HepG2 (cell line): Measurements from ENCODE around the gene KLHL21. TPM values are rescaled to one million over a fixed set of nuclear protein-coding genes. Genes with fewer than 3 reads are reported as not detected.

Source experiments
- FOXJ3 ChIP-seq: sonication (generic); formaldehyde crosslinking; IDR thresholded peaks from 2 replicates; pipeline ENCODE4 v1.4.0; 2020; ENCODE audit warnings: missing genetic modification reagents, mild to moderate bottlenecking, borderline replicate concordance
- HNRNPLL ChIP-seq: fragments of 200-400 bp; formaldehyde crosslinking; IDR thresholded peaks from 2 replicates; pipeline ENCODE4 v1.6.1; 2017; ENCODE audit warnings: mild to moderate bottlenecking, low read depth, low read length; ENCODE audit not compliant: poor library complexity, severe bottlenecking
- HOXA7 ChIP-seq: sonication (generic); formaldehyde crosslinking; IDR thresholded peaks from 2 replicates; pipeline ENCODE4 v1.8.1; 2022; ENCODE audit warnings: mild to moderate bottlenecking, missing genetic modification reagents, moderate library complexity
- RBAK ChIP-seq: sonication (generic); formaldehyde crosslinking; IDR thresholded peaks from 2 replicates; pipeline ENCODE4 v1.5.1; 2020; ENCODE audit warnings: mild to moderate bottlenecking, missing genetic modification reagents
- REPIN1 ChIP-seq: sonication (generic); formaldehyde crosslinking; IDR thresholded peaks from 2 replicates; pipeline ENCODE4 v1.8.0; 2022; ENCODE audit warnings: missing genetic modification reagents, low read depth, mild to moderate bottlenecking, borderline replicate concordance
- SOX13 ChIP-seq, 3 experiments: fragments of 450-650 bp in 1 of 3; sonication (generic) in 1 of 3; formaldehyde crosslinking in 1 of 3; IDR thresholded peaks in 2 of 3; conservative IDR thresholded peaks in 1 of 3; 2 replicates each; pipeline versions ENCODE4 v1.5.0 to v1.6.1; 2016 to 2020; ENCODE audit warnings: antibody characterized with exemption in 1 of 3, mild to moderate bottlenecking in 1 of 3, missing compliant biosample characterization in 1 of 3, missing genetic modification reagents in 1 of 3, moderate library complexity in 1 of 3
- SOX6 ChIP-seq, 2 experiments: fragments of 450-650 bp in 1 of 2; sonication (generic) in 1 of 2; formaldehyde crosslinking in 1 of 2; IDR thresholded peaks; 2 replicates each; pipeline versions ENCODE4 v1.4.0 to v1.6.1; 2017 to 2020; ENCODE audit warnings: antibody characterized with exemption in 1 of 2, mild to moderate bottlenecking in 1 of 2, missing genetic modification reagents in 1 of 2
- ZFP41 ChIP-seq: sonication (generic); formaldehyde crosslinking; IDR thresholded peaks from 2 replicates; pipeline ENCODE4 v1.4.0; 2020; ENCODE audit warnings: mild to moderate bottlenecking, missing genetic modification reagents, borderline replicate concordance
- ZNF543 ChIP-seq: sonication (generic); formaldehyde crosslinking; IDR thresholded peaks from 2 replicates; pipeline ENCODE4 v1.4.0; 2020; ENCODE audit warnings: mild to moderate bottlenecking, missing genetic modification reagents
- ZNF562 ChIP-seq: sonication (generic); formaldehyde crosslinking; IDR thresholded peaks from 2 replicates; pipeline ENCODE4 v1.8.0; 2022; ENCODE audit warnings: missing genetic modification reagents, borderline replicate concordance
- ZNF839 ChIP-seq: sonication (generic); formaldehyde crosslinking; IDR thresholded peaks from 2 replicates; pipeline ENCODE4 v1.4.0; 2020; ENCODE audit warnings: missing genetic modification reagents, mild to moderate bottlenecking, borderline replicate concordance
- ZSCAN21 ChIP-seq: sonication (generic); formaldehyde crosslinking; IDR thresholded peaks from 2 replicates; pipeline ENCODE4 v1.8.0; 2022; ENCODE audit warnings: mild to moderate bottlenecking, missing genetic modification reagents, moderate library complexity, borderline replicate concordance
- polyA plus RNA-seq, 8 experiments: library from polyadenylated mRNA; depleted of rRNA in 3 of 8; stranded (reverse) in 7 of 8; unstranded in 1 of 8; fragments of >200 nt; fragmentation: Illumina TruSeq in 4 of 8; extraction: Trizol in 4 of 8; gene quantifications; 2 replicates each; pipeline versions ENCODE4 v1.2.1 to v1.2.3, GENCODE V29; 2011 to 2016; ENCODE audit warnings: low read depth in 4 of 8, missing spikeins in 1 of 8, mixed read lengths in 1 of 8; ENCODE audit not compliant: insufficient read depth in 1 of 8
- total RNA-seq, 5 experiments: library from RNA; depleted of rRNA; stranded (reverse); fragments of >200 nt; fragmentation: Illumina TruSeq; extraction: Trizol; gene quantifications; 2 replicates each; pipeline ENCODE4 v1.2.3, GENCODE V29; 2016; ENCODE audit warnings: low read depth in 1 of 5
- TF ChIP-seq, protein P1 (sequence below), 2 experiments: sonication (generic) in 1 of 2; formaldehyde crosslinking in 1 of 2; IDR thresholded peaks; 2 replicates each; pipeline versions ENCODE4 v1.6.1 to v1.9.0; 2014 to 2022; ENCODE audit warnings: antibody characterized with exemption in 1 of 2, borderline replicate concordance in 1 of 2, inconsistent platforms in 1 of 2, low read depth in 1 of 2, missing genetic modification reagents in 1 of 2
- TF ChIP-seq, protein P2 (sequence below): sonication (generic); formaldehyde crosslinking; IDR thresholded peaks from 2 replicates; pipeline ENCODE4 v1.4.0; 2020; ENCODE audit warnings: missing genetic modification reagents, low read depth, mild to moderate bottlenecking, borderline replicate concordance
- TF ChIP-seq, protein P3 (sequence below): sonication (generic); IDR thresholded peaks from 2 replicates; pipeline ENCODE4 v1.6.1; 2016; ENCODE audit warnings: low read depth, borderline replicate concordance
- TF ChIP-seq, protein P4 (sequence below): sonication (generic); formaldehyde crosslinking; IDR thresholded peaks from 2 replicates; pipeline ENCODE4 v1.5.0; 2020; ENCODE audit warnings: missing genetic modification reagents

KLHL21 gene
- total and polyA plus RNA-seq, 2 of the 13 experiments (the other 11 are each of a cell fraction or from before 2014, with no cell fraction given) = 14.8 to 25.0 TPM

DNA sequence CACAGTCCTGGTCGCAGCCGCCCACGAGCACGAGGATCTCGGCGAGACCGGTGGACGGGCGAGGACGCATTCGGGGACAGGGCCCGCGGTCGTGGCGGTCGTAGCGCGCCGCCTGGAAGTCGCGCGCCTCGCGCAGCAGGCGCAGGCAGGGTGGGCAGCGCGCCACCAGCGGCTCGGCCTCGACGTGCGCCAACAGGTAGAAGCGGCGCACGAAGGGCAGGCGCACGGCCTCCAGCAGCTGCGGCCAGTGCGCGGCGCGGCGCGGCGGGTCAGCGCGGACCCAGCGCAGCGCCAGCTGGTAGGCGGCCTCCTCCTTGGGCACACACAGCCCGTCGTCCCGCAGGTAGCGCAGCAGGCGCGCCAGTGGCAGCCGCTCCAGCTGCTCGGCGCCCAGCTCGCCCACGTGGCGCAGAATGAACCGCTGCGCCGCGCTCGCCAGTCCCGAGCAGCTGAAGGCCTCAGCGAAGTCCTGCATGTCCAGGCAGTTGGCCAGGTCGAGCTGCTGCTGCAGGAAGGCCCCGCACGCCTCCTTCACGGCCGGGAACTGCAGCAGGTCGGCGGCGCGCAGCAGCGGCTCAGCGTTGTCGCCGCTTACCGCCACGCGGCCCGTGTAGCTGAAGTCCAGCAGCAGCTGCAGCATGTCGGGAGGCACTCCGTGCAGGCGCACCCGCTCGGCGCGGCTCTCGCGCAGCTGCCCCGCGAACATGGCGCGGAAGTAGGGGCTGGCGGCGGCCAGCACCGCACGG is 573 bp downstream of the KLHL21 start (continued):
- TF ChIP-seq, protein P1, sequence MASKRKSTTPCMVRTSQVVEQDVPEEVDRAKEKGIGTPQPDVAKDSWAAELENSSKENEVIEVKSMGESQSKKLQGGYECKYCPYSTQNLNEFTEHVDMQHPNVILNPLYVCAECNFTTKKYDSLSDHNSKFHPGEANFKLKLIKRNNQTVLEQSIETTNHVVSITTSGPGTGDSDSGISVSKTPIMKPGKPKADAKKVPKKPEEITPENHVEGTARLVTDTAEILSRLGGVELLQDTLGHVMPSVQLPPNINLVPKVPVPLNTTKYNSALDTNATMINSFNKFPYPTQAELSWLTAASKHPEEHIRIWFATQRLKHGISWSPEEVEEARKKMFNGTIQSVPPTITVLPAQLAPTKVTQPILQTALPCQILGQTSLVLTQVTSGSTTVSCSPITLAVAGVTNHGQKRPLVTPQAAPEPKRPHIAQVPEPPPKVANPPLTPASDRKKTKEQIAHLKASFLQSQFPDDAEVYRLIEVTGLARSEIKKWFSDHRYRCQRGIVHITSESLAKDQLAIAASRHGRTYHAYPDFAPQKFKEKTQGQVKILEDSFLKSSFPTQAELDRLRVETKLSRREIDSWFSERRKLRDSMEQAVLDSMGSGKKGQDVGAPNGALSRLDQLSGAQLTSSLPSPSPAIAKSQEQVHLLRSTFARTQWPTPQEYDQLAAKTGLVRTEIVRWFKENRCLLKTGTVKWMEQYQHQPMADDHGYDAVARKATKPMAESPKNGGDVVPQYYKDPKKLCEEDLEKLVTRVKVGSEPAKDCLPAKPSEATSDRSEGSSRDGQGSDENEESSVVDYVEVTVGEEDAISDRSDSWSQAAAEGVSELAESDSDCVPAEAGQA (IDR thresholded peaks at IDR 0.05; ENCODE audit: low read depth) = no peak
- TF ChIP-seq, protein P1 (CRISPR knock-in tag; IDR thresholded peaks at IDR 0.05; ENCODE audit: borderline replicate concordance) = peak; percentile 80
- TF ChIP-seq ZSCAN21 (CRISPR knock-in tag) = peak; percentile 27; the same call in 1 of the 2 replicates
- no peak for TF ChIP-seq RBAK (CRISPR knock-in tag)
- no peak for TF ChIP-seq SOX6 (IDR thresholded peaks at IDR 0.05)
- no peak for TF ChIP-seq SOX6 (CRISPR knock-in tag; IDR thresholded peaks at IDR 0.05)
- TF ChIP-seq HNRNPLL = peak; percentile 99
- TF ChIP-seq SOX13 (IDR thresholded peaks at IDR 0.05) = no peak
- TF ChIP-seq SOX13 (CRISPR knock-in tag; conservative IDR thresholded peaks at IDR 0.05 in 1 of 2, IDR thresholded peaks at IDR 0.05 in 1 of 2) = no peak
- TF ChIP-seq FOXJ3 (CRISPR knock-in tag) = no peak; the same call in 1 of the 2 replicates
- TF ChIP-seq, protein P2, sequence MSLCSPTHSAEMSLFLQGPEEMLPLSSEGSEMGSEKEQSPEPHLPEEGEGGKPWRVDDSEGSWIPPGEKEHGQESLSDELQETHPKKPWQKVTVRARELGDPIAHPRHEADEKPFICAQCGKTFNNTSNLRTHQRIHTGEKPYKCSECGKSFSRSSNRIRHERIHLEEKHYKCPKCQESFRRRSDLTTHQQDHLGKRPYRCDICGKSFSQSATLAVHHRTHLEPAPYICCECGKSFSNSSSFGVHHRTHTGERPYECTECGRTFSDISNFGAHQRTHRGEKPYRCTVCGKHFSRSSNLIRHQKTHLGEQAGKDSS (CRISPR knock-in tag) = 0 out of 2 replicates have a peak, but pooled peaks have one; percentile 32
- TF ChIP-seq ZNF543 (CRISPR knock-in tag) = no peak
- TF ChIP-seq ZFP41 (CRISPR knock-in tag) = no peak
- no peak for TF ChIP-seq HOXA7
- peak; percentile 13; the same call in 1 of the 2 replicates for TF ChIP-seq REPIN1 (CRISPR knock-in tag)
- TF ChIP-seq, protein P3, sequence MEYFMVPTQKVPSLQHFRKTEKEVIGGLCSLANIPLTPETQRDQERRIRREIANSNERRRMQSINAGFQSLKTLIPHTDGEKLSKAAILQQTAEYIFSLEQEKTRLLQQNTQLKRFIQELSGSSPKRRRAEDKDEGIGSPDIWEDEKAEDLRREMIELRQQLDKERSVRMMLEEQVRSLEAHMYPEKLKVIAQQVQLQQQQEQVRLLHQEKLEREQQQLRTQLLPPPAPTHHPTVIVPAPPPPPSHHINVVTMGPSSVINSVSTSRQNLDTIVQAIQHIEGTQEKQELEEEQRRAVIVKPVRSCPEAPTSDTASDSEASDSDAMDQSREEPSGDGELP = 0 out of 2 replicates have a peak, but pooled peaks have one; percentile 15
- no peak for TF ChIP-seq ZNF839 (CRISPR knock-in tag)
- no peak for TF ChIP-seq ZNF562
- TF ChIP-seq, protein P4, sequence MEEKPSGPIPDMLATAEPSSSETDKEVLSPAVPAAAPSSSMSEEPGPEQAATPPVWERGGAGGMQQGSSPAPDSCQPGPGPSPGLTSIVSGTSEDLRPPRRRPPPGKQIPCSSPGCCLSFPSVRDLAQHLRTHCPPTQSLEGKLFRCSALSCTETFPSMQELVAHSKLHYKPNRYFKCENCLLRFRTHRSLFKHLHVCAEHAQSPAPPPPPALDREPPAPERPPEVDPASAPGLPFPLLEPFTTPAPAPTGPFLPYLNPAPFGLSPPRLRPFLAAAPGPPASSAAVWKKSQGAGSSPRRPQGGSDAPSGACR (CRISPR knock-in tag) = no peak
